ENCODE data around the gene LAMP1.
A peak's percentile ranks its signal among the peaks of the same experiment; 100 is the strongest.
"Not testable (repeated sequence)": the region's sequence is repeated elsewhere in the genome, so short reads cannot be mapped to it uniquely, and the experiment has no call there.

The LAMP1 gene

DNA sequence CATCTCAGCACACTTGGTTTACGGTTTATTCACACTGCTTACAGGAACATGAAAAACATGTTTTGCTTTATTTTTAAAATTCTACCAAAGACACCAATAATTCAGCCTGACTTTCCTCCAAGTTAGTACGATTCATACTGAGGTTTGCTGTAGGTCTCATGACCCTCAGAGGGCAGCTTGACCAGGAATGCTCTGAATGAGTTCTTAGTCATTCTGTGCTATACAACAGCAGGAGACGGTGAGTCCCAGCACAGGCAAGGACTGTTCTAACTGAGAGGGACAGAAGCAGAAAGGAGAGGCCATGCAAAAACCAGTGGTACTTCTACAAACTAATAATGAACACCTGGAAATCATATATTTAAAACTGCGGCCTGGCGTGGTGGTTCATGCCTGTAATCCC lies 60.5 kb downstream of the LAMP1 start:
- DNase-seq, result no peak

DNA sequence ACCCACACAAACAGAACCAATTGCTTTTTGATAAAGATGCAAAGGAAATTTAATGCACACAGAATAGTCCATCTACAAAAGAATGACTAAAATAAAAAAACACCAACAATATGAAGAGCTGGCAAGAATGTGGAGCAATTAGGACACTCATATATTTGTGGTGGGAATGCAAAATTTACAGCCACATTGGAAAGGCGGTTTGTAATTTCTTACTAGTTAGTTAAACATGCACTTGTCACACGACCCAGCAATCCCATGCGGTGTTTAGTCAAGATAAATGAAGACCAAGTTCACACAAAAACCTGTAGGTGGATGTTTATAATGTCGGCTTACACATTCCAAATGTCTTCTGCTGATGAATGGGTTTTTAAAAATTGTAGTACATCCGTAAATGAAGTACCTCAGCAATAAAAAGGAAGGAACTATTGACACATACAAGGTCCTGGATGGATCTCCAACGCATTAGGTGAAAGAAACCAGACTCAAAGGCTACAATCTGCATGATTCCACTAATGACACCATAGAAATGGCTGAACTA lies 61.7 kb downstream of the LAMP1 start:
- DNase-seq, result no peak

DNA sequence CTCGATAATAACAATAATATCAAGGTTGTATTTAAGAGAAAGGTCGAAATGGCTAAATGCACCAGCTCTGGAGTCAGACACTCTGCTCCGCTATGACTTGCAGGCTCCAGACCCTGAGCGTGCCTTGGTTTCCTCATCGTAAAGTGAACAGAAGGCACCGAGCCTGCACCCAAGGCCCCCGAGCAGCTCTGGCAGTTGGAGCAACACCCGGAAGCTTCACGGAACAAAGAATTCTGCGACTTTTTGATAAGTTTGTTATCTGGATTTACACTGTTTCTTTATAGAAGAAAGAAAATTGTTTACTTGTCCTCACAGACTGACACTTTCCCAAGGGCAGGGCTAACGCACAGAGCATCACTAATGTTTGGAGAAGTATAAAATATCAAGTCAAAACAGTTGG lies 62.5 kb downstream of the LAMP1 start:
- DNase-seq, result peak; percentile 64

DNA sequence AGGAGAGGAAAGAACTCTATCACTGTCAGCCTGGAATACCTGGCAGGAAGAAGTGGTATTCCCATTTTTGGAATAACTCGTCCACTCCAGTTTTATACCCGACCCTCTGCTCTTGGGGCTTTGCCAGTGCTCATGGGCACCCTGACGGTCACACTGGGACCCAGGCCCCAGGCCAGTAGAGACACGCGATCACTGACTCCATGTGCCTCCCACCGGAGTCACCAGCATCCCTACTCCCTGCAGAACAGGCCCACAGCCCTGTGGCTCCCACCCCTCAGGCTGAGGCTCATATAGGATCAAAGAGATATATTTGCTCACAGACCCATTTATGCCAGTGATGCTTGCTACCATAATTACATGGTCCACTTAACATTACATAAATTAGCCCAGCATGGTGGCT lies 63.4 kb downstream of the LAMP1 start:
- DNase-seq, result no peak

DNA sequence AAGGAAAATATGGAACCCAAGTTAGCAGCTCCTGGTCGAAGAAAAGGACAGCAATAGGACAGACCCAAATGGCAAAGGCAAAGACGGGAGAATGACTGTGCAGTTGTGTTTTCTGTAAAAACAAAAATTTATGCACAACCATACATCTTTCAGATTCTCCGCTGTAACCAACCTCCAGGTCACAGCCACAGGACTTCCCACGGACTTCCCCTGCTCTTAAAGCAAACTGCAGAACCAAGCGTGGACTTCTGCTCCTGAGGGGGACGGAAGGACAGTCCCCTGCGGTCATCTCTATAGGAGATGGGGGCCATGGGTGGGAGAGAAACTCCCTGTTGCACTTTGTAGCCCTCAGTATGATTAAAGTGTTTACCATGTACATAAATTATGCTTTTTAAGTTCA lies 64.4 kb downstream of the LAMP1 start:
- DNase-seq, result no peak

DNA sequence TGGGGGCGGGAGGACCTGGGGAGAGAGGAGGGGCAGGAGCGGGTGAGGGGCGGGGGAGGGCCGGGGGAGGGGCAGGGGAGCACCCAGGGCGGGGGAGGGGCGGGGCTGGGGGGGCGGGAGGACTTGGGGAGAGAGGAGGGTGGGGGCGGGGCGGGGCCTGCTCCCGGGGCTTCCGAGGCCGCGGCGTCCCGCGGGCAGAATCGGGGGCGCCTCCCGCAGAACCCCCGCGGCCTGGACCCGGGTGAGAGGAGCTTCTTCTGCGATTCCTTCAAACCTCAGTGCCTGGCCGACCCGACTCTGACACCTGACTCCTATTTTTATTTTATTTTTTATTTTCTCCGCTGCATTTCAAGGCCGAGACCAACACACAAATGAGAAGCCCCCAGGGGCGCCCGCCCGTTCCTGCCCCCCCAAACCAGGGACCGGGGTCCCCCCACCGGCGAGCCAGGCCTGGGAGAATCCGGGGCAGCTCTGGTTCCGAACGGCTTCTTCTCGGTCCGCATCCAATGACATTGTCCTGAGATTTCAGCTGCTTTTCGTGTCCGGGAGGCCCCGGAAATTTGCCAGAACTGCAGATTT lies 67.4 kb downstream of the LAMP1 start:
- no peak for DNase-seq

DNA sequence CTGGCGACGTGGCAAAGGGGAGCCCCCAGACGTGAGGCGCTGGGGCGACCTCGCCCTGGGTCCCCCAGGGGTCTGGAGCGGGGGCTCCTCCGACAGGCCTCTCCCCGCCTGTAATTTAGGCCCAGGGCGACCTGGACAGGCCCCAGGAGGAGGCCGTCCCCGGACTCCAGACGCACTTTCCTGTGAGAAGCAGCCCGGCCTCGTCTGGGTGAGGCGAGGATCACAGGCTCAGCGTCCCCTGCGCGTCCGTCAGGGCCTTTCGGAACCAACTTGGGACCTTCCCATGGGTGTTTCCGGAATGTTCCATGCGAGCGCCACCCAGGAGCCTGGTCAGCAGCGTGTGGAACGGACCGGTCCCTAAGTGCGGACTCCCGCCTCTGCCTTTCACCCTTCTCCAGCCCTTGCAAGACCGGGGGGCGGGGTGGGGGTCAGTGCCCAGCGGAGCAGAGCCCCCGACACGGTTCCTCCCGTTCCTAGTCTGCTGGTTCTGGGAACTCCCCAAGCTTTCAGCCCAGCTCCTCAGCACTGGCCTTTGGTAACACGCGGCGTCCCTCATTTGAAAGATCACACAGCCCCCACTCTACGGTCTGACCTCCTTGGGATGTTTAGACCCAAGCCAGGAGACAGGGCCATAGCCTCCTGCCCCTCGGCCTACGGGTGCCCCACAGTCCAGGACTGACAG lies 68.0 kb downstream of the LAMP1 start:
- DNase-seq, result no peak

DNA sequence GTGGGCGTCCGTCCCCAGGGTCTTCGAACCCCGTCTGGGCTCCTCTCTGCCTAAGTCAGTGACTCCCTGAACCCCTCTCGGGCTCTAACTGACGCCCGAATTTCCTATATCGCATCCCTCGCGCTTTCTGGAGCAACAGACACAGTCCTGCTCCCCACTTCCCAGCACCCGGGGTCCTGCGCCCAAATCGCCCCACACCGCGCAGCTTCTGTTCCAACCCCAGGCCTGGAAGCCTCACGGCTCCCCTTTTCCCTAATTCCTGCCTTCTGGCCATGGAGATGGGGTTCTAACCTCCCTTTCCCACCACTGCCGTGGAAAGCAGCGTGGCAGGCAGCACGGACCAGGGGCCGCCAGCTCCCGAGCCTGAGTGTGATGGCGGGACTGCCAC lies 68.5 kb downstream of the LAMP1 start:
- no peak for DNase-seq

DNA sequence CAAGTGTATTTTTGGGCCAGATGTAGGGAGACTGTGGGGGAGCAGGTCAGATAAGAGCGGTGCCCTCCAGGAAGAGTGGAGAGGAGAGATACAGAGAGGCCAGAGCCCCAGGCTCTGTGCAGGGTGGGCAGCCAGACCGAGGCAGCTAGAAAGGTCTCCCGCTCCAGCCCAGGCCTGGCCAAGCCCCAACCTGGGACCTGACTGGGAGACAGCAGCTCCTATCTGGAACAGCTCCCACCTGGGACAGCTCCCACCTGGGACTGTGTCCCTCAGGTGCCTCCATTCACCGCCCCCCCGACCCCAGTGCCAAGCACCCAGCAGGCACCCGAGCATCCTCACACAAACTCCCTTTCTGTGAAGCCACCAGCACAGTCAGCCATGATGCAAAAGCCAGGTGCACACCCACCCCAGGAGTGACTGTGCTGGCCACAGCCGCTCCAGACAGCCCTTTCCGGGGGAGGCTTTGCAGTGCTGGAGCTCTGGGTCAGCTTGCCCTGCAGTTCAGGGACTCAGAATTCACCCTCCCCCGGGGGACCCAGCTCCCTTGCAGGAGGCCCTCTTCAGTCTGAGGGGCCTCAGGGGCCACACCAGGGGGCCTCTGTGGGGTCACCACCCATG lies 69.0 kb downstream of the LAMP1 start:
- no peak for DNase-seq

DNA sequence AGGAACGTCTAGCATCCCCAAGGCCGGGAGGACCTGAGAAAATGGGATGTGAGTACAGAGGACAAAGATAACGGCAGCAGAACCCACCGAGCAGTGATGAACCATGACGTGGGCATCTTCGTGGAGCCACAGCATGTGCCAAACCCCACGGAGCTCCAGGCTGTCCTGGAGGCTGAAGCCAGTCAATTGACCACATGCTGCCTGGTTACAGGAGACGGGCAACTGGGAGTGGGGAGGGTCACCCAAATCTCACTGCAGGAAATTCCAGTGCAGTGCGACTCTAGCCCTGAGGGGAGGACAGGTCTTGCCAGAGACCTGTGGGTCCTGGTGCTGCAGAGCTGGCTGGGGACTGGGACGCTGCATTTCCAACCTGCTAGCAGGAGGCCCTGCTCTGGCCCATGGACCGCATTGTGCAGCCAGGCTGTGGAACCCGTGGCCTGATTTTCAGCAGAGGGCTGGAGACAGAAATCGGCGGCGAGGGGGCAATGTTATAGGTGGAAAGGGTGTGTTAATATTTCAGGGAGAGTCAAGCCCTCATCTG lies 70.1 kb downstream of the LAMP1 start:
- DNase-seq, result no peak

DNA sequence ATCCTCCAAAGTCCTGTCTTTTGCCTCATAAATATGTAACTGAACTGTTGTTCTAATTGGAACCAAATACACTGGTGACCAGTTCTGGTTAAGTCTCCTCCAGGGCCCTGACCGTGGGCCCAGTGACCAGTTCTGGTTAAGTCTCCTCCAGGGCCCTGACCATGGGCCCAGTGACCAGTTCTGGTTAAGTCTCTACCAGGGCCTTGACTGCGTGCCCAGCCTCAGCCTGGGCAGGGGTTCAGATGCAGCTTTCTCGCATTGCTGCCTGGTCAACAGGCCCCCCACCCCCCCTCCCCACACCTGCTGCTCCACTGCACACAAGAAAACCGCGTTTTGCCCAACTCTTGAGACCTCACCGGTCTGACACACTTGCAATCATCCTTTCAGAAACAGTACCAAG lies 70.7 kb downstream of the LAMP1 start:
- no peak for DNase-seq

DNA sequence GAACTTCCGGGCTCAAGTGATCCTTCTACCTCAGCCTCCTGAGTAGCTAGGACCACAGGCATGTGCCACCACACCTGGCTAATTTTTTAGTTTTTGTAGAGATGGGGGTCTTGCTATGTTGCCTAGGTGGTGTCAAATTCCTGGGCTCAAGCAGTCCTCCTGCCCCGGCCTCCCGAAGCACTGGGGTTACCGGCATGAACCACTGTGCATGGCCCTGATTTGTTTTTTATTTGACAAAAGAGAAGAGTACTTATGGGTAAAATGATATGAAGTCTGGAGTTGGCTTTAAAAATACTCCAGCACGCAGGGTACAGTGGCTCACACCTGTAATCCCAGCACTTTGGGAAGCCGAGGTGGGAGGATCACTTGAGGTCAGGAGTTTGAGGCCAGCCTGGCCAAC lies 71.3 kb downstream of the LAMP1 start:
- not testable (repeated sequence) for DNase-seq

DNA sequence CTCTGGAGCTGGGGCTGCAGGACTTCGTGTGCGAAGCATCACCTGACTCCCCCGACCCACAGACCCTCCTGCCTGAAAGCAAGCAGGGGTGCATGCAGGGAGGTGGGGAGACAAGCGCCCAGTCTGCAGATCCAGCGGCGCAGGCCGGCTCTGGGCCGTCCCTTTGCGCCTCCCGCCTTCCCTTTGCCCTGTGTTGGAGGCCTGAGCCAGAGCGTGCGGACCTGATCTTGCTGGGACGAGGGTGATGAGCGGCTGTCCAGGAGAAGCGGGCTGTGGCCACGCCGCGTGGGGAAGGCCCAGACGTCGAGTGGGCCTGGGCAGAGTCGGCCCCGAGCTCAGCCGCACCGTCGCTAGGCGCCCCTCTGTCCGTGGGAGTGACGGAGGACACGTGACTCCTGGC lies 72.2 kb downstream of the LAMP1 start:
- DNase-seq, result no peak

DNA sequence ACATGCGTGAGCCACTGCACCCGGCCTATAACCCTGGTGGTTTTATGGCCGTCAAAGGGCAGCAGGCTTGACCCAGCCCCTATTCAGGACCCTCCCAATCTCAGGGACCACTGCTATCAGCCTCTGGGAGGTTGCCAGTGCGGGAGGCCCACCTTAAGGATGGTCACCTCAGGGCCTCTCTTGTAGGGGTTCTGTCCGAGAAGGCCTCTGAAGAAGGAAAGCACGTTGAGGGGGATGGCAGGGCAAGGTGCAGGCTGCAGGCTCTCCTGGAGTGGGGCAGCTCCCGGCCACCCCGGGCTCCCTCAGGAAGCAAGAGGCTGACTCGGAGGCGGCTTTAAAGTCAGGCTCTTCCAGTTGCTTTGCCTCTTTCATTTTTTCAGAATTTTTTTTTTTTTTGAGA lies 72.8 kb downstream of the LAMP1 start:
- no peak for DNase-seq

DNA sequence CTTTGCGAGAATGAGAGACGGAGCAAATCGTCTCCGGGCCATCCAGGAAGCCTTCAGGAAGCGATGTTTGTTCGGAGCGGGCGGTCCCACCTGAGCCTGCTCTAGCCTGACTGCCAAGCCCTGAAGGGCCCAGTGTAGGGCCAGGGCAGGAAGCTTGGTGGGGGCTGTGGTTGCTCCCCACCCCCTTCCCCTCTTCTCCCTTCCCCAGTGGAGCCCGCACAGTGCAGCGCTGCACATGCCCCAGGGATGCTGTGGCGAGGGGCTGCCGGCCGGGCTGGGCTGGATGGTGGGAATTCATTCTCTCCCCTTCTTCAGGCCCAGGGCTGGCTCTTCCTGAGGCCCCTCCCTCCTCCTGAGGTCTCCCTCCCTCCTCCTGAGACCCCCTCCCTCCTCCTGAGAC lies 74.0 kb downstream of the LAMP1 start:
- no peak for DNase-seq

DNA sequence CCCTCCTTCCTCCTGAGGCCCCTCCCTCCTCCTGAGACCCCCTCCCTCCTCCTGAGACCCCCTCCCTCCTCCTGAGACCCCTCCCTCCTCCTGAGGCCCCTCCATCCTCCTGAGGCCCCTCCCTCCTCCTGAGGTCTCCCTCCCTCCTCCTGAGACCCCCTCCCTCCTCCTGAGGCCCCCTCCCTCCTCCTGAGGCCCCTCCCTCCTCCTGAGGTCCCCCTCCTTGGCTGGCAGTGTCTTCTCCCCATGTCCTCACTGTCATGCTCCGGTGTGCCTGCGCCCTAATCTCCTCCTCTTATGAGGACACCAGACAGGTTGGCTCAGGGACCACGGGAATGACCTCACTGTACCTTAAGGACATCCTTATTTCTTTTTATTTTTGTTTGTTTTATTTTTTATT lies 74.7 kb downstream of the LAMP1 start:
- DNase-seq, result not testable (repeated sequence)
